Tibial artery (tissue), 4 donors: ENCODE data around the gene DNASE1.

ENCODE experiments used
- DNase-seq, 2 donors: peaks; one replicate each; pipeline ENCODE4 v3.0.0-alpha.2; 2019
- H3K27ac ChIP-seq, 2 donors: fragments of 200-600 bp; sonication (generic) in 1 of 2; 1 replicate in 1 of 2; 2 replicates in 1 of 2; pipeline ENCODE4 v1.5.1; 2018 to 2019; ENCODE audit warnings: mild to moderate bottlenecking in 1 of 2
- H3K27me3 ChIP-seq, 2 donors: fragments of 200-600 bp; sonication (generic) in 1 of 2; one replicate each; pipeline versions ENCODE4 v1.5.1 to v1.6.0; 2016 to 2019
- H3K36me3 ChIP-seq, 3 donors: fragments of 200-600 bp; sonication (generic) in 2 of 3; one replicate each; pipeline ENCODE4 v1.5.1; 2016 to 2019; ENCODE audit warnings: mild to moderate bottlenecking in 2 of 3
- H3K4me1 ChIP-seq, 4 donors: fragments of 200-600 bp; sonication (generic) in 2 of 4; 1 replicate in 3 of 4; 2 replicates in 1 of 4; pipeline ENCODE4 v1.5.1; 2016 to 2019
- H3K4me3 ChIP-seq, 2 donors: fragments of 200-600 bp; sonication (generic) in 1 of 2; 1 replicate in 1 of 2; 2 replicates in 1 of 2; pipeline ENCODE4 v1.5.1; 2018 to 2019; ENCODE audit warnings: mild to moderate bottlenecking in 2 of 2
- H3K9me3 ChIP-seq, 3 donors: fragments of 200-600 bp; sonication (generic) in 1 of 3; one replicate each; pipeline ENCODE4 v1.5.1; 2016 to 2019
- CTCF ChIP-seq, 2 experiments: fragments of 200-600 bp in 1 of 2; fragments of 450-650 bp in 1 of 2; IDR thresholded peaks; one replicate each; pipeline ENCODE4 v1.5.1; 2017 to 2019; ENCODE audit warnings: antibody characterized with exemption in 2 of 2, mild to moderate bottlenecking in 1 of 2, moderate library complexity in 1 of 2
- intact Hi-C: fragments of 100-400 bp; cut with DNase I; formaldehyde crosslinking; loops from one replicate; pipeline ENCODE4 v1.15.0; 2023; ENCODE audit warnings: low total_unique reads

The DNASE1 gene

GRCh38 chr16:3643095-3643730, 11.3 kb upstream of the DNASE1 start:
- no peak for TF ChIP-seq CTCF (IDR thresholded peaks at IDR 0.05)
- DNase-seq = peak in 1 of 2 donors; percentile 53
- H3K36me3 ChIP-seq = peaks cover 9 to 39% (median 21%) of the 10 kb centered on the region in 3 donors
- H3K4me3 ChIP-seq = no peak overlapping the region
- H3K27me3 ChIP-seq = no peaks in the 10 kb centered on the region
- no peak overlapping the region for H3K27ac ChIP-seq
- H3K9me3 ChIP-seq = no peaks in the 10 kb centered on the region
- intact Hi-C loops = no loop called here
- H3K4me1 ChIP-seq = peaks cover 0 to 5% (median 0%) of the 10 kb centered on the region in 4 donors

GRCh38 chr16:3645108-3645503, 9.4 kb upstream of the DNASE1 start:
- intact Hi-C loops = no loop called here
- H3K4me1 ChIP-seq = peaks cover 0 to 5% (median 0%) of the 10 kb centered on the region in 4 donors

GRCh38 chr16:3645504-3646347, 8.8 kb upstream of the DNASE1 start:
- peaks cover 0 to 5% (median 0%) of the 10 kb centered on the region in 4 donors for H3K4me1 ChIP-seq
- no peaks in the 10 kb centered on the region for H3K27me3 ChIP-seq
- intact Hi-C loops = no loop called here
- no peaks in the 10 kb centered on the region for H3K9me3 ChIP-seq
- H3K27ac ChIP-seq = no peak overlapping the region
- H3K36me3 ChIP-seq = peaks cover 9 to 34% (median 19%) of the 10 kb centered on the region in 3 donors
- DNase-seq = peak in 1 of 2 donors; percentile 38
- no peak overlapping the region for H3K4me3 ChIP-seq
- TF ChIP-seq CTCF (IDR thresholded peaks at IDR 0.05) = no peak

More at GRCh38 chr16:3645108-3645503, 9.4 kb upstream of the DNASE1 start:
- Histone ChIP-seq H3K27ac (no peak overlapping the region), H3K9me3 (no peaks in the 10 kb centered on the region), H3K36me3 (peaks cover 9 to 39% (median 21%) of the 10 kb centered on the region in 3 donors), H3K27me3 (no peaks in the 10 kb centered on the region), H3K4me3 (no peak overlapping the region)
- no peak for TF ChIP-seq CTCF (IDR thresholded peaks at IDR 0.05)
- no peak for DNase-seq

- no peaks in the 10 kb centered on the region for H3K27me3 ChIP-seq
- H3K36me3 ChIP-seq = peaks cover 4 to 33% (median 14%) of the 10 kb centered on the region in 3 donors
- peak in 1 of 2 donors; percentile 31 for DNase-seq
- H3K9me3 ChIP-seq = no peaks in the 10 kb centered on the region
- no peak for TF ChIP-seq CTCF (IDR thresholded peaks at IDR 0.05)
- intact Hi-C loops = no loop called here
- no peak overlapping the region for H3K27ac ChIP-seq
- peaks cover 0 to 5% (median 0%) of the 10 kb centered on the region in 4 donors for H3K4me1 ChIP-seq
- H3K4me3 ChIP-seq = no peak overlapping the region
These were observed 8.1 kb upstream of the DNASE1 start for GRCh38 chr16:3646348-3646920.

GRCh38 chr16:3650631-3651265, 3.7 kb upstream of the DNASE1 start:
- DNase-seq = no peak
- Histone ChIP-seq H3K9me3 (no peaks in the 10 kb centered on the region), H3K4me1 (no peaks in the 10 kb centered on the region), H3K36me3 (peaks cover 0 to 34% (median 20%) of the 10 kb centered on the region in 3 donors), H3K4me3 (no peak overlapping the region), H3K27me3 (no peaks in the 10 kb centered on the region), H3K27ac (no peak overlapping the region)
- intact Hi-C loops = no loop called here
- TF ChIP-seq CTCF (IDR thresholded peaks at IDR 0.05) = no peak
